Neural cell (in vitro differentiated cells): ENCODE results near the gene TMEM253. TPM values are rescaled to one million over a fixed set of nuclear protein-coding genes. Genes with fewer than 3 reads are reported as not detected.

Source experiments
- H2AFZ ChIP-seq: fragments of 200-600, 300-800 bp; sonication (generic), shearing (Covaris generic); 2 replicates; pipeline ENCODE4 v1.6.0; 2014; ENCODE audit warnings: low read depth, mild to moderate bottlenecking, antibody characterized with exemption, low read length, moderate library complexity
- H3F3A ChIP-seq: fragments of 200-600 bp; shearing (Covaris generic); 2 replicates; pipeline ENCODE4 v1.6.1; 2016; ENCODE audit warnings: mild to moderate bottlenecking, moderate library complexity, mixed read lengths, antibody characterized with exemption, low read length; ENCODE audit not compliant: insufficient read depth, poor library complexity, severe bottlenecking
- H3K27ac ChIP-seq: fragments of 200-600, 300-800 bp; sonication (generic), shearing (Covaris generic); 2 replicates; pipeline ENCODE4 v1.5.1; 2014; ENCODE audit warnings: mild to moderate bottlenecking, low read length, moderate library complexity
- H3K27me3 ChIP-seq: fragments of 300-800, 200-600 bp; sonication (generic), shearing (Covaris generic); 2 replicates; pipeline ENCODE4 v1.6.0; 2014; ENCODE audit warnings: mild to moderate bottlenecking, low read depth, low read length, moderate library complexity; ENCODE audit not compliant: insufficient read depth
- H3K36me3 ChIP-seq: fragments of 300-800, 200-600 bp; sonication (generic), shearing (Covaris generic); 2 replicates; pipeline ENCODE4 v1.5.1; 2014; ENCODE audit warnings: mild to moderate bottlenecking, antibody characterized with exemption, low read length, moderate library complexity; ENCODE audit not compliant: insufficient read depth
- H3K4me2 ChIP-seq: fragments of 300-800, 200-600 bp; sonication (generic), shearing (Covaris generic); 2 replicates; pipeline ENCODE4 v1.6.0; 2014; ENCODE audit warnings: mild to moderate bottlenecking, low read length
- H3K4me3 ChIP-seq: fragments of 300-800, 200-600 bp; sonication (generic), shearing (Covaris generic); 2 replicates; pipeline ENCODE4 v1.5.1; 2014; ENCODE audit warnings: mild to moderate bottlenecking, low read length, moderate library complexity
- H3K79me2 ChIP-seq: fragments of 200-600 bp; shearing (Covaris generic); replicated peaks from 2 replicates; pipeline ENCODE4 v1.6.0; 2014; ENCODE audit warnings: mild to moderate bottlenecking, low read length, moderate library complexity; ENCODE audit not compliant: insufficient read depth
- H3K9ac ChIP-seq: fragments of 300-800, 200-600 bp; sonication (generic), shearing (Covaris generic); 2 replicates; pipeline ENCODE4 v1.6.1; 2016; ENCODE audit warnings: mild to moderate bottlenecking, low read length, mixed read lengths
- H3K9me2 ChIP-seq: fragments of 200-600 bp; shearing (Covaris generic); 2 replicates; pipeline ENCODE4 v1.6.1; 2016; ENCODE audit warnings: mild to moderate bottlenecking, low read length, mixed read lengths; ENCODE audit not compliant: insufficient read depth
- H3K9me3 ChIP-seq: fragments of 200-600, 300-800 bp; sonication (generic), shearing (Covaris generic); 2 replicates; pipeline ENCODE4 v1.6.1; 2016; ENCODE audit warnings: mild to moderate bottlenecking, mixed run types, low read length, moderate library complexity, mixed read lengths
- H4K20me1 ChIP-seq: fragments of 200-600 bp; shearing (Covaris generic); 2 replicates; pipeline ENCODE4 v1.6.1; 2016; ENCODE audit warnings: mild to moderate bottlenecking, mixed run types; ENCODE audit not compliant: insufficient read depth
- EP300 ChIP-seq: fragments of 450-650 bp; conservative IDR thresholded peaks from 2 replicates; pipeline ENCODE4 v1.6.1; 2014; ENCODE audit warnings: antibody characterized with exemption, mild to moderate bottlenecking, moderate library complexity; ENCODE audit not compliant: poor library complexity, severe bottlenecking
- EZH2 ChIP-seq: fragments of 200-600, 300-800 bp; shearing (Covaris generic), sonication (generic); IDR thresholded peaks from 2 replicates; pipeline ENCODE4 v1.6.1; 2014; ENCODE audit warnings: antibody characterized with exemption, low read length, borderline replicate concordance, mild to moderate bottlenecking; ENCODE audit not compliant: insufficient read depth, poor library complexity, severe bottlenecking
- MXI1 ChIP-seq: fragments of 450-650 bp; conservative IDR thresholded peaks from 2 replicates; pipeline ENCODE4 v1.6.1; 2014; ENCODE audit warnings: antibody characterized with exemption, mild to moderate bottlenecking; ENCODE audit not compliant: poor library complexity, severe bottlenecking
- POLR2AphosphoS5 ChIP-seq: IDR thresholded peaks from 2 replicates; pipeline ENCODE4 v1.6.1; 2012
- RAD21 ChIP-seq: fragments of 450-650 bp; conservative IDR thresholded peaks from 2 replicates; pipeline ENCODE4 v1.6.1; 2014; ENCODE audit warnings: antibody characterized with exemption, mild to moderate bottlenecking, moderate library complexity
- SMC3 ChIP-seq: fragments of 450-650 bp; conservative IDR thresholded peaks from 2 replicates; pipeline ENCODE4 v1.6.1; 2014; ENCODE audit warnings: antibody characterized with exemption, mild to moderate bottlenecking, moderate library complexity; ENCODE audit not compliant: poor library complexity
- TAF1 ChIP-seq: IDR thresholded peaks from 2 replicates; pipeline ENCODE4 v1.6.1; 2012; ENCODE audit warnings: low read depth
- polyA plus RNA-seq: library from polyadenylated mRNA; depleted of rRNA; stranded (reverse); fragments of >200 nt; gene quantifications from 2 replicates; pipeline ENCODE4 v1.2.3, GENCODE V29; 2014
- TF ChIP-seq, protein P1 (sequence below): IDR thresholded peaks from 2 replicates; pipeline ENCODE4 v1.6.1; 2012; ENCODE audit warnings: borderline replicate concordance
- TF ChIP-seq, protein P2 (sequence below): fragments of 450-650 bp; IDR thresholded peaks from 2 replicates; pipeline ENCODE4 v1.5.1; 2014; ENCODE audit warnings: antibody characterized with exemption, mild to moderate bottlenecking, moderate library complexity; ENCODE audit not compliant: poor library complexity, severe bottlenecking

The TMEM253 gene
- polyA plus RNA-seq, 1 donor from 2014 or later = 0.26 TPM

DNA sequence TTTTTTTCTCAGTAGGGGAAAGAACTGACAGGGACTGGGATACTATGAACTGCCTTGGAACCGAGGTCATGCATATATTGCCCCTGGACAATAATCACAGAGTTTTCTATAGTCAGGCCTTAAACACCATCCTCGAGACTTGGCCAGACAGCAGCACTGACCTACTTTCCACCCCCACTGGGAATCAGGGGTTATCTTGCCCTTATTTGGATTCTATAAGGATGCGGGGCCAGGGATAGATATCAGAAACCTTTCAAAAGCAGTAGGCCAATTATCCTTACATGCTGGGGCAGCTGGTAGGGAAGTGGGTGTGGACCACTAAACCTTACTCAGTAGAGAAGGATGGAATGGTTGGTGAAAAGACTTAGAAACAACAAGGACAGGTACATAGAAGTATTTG is 4.4 kb upstream of the TMEM253 start:
- Histone ChIP-seq H4K20me1 (no peaks in the 10 kb centered on the region), H3F3A (peaks cover 6% of the 10 kb centered on the region), H3K4me3 (peak overlapping the region; percentile 77), H3K27ac (peak overlapping the region; percentile 92), H3K9me3 (no peaks in the 10 kb centered on the region), H3K36me3 (peaks cover 3% of the 10 kb centered on the region), H3K27me3 (no peaks in the 10 kb centered on the region), H3K9ac (peak overlapping the region; percentile 78), H3K9me2 (no peaks in the 10 kb centered on the region), H3K4me2 (peak overlapping the region; percentile 77), H3K79me2 (peaks cover 40% of the 10 kb centered on the region), H2AFZ (no peak overlapping the region)
- TF ChIP-seq TAF1 (no peak), SMC3 (no peak), POLR2AphosphoS5 (no peak), MXI1 (no peak), EP300 (no peak), EZH2 (no peak), RAD21 (no peak)
- TF ChIP-seq, protein P1, sequence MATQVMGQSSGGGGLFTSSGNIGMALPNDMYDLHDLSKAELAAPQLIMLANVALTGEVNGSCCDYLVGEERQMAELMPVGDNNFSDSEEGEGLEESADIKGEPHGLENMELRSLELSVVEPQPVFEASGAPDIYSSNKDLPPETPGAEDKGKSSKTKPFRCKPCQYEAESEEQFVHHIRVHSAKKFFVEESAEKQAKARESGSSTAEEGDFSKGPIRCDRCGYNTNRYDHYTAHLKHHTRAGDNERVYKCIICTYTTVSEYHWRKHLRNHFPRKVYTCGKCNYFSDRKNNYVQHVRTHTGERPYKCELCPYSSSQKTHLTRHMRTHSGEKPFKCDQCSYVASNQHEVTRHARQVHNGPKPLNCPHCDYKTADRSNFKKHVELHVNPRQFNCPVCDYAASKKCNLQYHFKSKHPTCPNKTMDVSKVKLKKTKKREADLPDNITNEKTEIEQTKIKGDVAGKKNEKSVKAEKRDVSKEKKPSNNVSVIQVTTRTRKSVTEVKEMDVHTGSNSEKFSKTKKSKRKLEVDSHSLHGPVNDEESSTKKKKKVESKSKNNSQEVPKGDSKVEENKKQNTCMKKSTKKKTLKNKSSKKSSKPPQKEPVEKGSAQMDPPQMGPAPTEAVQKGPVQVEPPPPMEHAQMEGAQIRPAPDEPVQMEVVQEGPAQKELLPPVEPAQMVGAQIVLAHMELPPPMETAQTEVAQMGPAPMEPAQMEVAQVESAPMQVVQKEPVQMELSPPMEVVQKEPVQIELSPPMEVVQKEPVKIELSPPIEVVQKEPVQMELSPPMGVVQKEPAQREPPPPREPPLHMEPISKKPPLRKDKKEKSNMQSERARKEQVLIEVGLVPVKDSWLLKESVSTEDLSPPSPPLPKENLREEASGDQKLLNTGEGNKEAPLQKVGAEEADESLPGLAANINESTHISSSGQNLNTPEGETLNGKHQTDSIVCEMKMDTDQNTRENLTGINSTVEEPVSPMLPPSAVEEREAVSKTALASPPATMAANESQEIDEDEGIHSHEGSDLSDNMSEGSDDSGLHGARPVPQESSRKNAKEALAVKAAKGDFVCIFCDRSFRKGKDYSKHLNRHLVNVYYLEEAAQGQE = no peak
- TF ChIP-seq, protein P2, sequence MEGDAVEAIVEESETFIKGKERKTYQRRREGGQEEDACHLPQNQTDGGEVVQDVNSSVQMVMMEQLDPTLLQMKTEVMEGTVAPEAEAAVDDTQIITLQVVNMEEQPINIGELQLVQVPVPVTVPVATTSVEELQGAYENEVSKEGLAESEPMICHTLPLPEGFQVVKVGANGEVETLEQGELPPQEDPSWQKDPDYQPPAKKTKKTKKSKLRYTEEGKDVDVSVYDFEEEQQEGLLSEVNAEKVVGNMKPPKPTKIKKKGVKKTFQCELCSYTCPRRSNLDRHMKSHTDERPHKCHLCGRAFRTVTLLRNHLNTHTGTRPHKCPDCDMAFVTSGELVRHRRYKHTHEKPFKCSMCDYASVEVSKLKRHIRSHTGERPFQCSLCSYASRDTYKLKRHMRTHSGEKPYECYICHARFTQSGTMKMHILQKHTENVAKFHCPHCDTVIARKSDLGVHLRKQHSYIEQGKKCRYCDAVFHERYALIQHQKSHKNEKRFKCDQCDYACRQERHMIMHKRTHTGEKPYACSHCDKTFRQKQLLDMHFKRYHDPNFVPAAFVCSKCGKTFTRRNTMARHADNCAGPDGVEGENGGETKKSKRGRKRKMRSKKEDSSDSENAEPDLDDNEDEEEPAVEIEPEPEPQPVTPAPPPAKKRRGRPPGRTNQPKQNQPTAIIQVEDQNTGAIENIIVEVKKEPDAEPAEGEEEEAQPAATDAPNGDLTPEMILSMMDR = no peak

DNA sequence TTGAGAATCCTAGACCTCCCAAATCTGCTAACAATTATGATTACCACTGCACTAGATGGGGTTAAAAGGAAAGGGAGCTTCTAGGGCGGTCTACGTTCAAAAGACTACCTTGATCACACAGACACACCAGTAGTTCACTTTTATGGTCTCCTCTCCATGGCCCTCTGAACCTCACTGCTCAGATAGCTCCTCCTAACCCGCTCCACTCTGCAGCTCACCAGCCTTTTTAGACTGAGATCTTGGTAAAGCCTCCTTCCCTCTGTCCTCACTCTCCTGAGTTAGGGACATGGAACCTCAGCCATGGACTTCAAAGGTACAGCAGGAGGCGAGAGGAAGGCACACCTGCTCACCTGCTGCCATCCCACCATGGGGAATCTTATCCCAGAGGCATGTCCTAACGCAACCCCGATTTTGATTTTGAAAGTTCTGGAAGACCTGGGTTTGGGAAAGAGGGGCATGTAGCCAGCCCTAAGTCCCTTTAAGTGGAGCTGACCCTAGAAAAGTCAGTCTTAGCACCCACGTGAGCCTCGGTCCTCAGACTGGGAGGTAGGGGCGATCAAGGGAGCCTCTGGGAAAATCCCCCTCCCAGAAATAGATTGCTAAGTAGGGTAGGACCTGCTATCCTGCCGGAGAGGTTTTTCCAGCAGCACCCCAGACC is 3.8 kb upstream of the TMEM253 start:
- TF ChIP-seq, protein P2 = no peak
- TF ChIP-seq POLR2AphosphoS5 = peak; percentile 0
- no peak for TF ChIP-seq EP300
- TF ChIP-seq MXI1 = peak; percentile 44
- Histone ChIP-seq H3K9me3 (no peaks in the 10 kb centered on the region), H4K20me1 (no peaks in the 10 kb centered on the region), H3K27ac (peak overlapping the region; percentile 92), H3F3A (peaks cover 6% of the 10 kb centered on the region), H3K4me3 (peak overlapping the region; percentile 77), H3K9ac (peak overlapping the region; percentile 78), H3K9me2 (no peaks in the 10 kb centered on the region), H3K4me2 (peak overlapping the region; percentile 77), H3K27me3 (no peaks in the 10 kb centered on the region), H3K79me2 (peaks cover 35% of the 10 kb centered on the region), H3K36me3 (no peaks in the 10 kb centered on the region), H2AFZ (no peak overlapping the region)
